Suprapubic skin (tissue), 3 donors: Measurements from ENCODE around the gene ZFYVE28.

ENCODE experiments used
- POLR2A ChIP-seq, 2 donors: fragments of 450-650 bp; IDR thresholded peaks; one replicate each; pipeline ENCODE4 v1.6.1; 2017; ENCODE audit warnings: antibody characterized with exemption in 2 of 2, mild to moderate bottlenecking in 2 of 2, moderate library complexity in 2 of 2
- TF ChIP-seq, protein P1 (sequence below), 2 donors: fragments of 200-600 bp in 1 of 2; fragments of 450-650 bp in 1 of 2; sonication (generic) in 1 of 2; IDR thresholded peaks; one replicate each; pipeline ENCODE4 v1.5.1; 2016 to 2019; ENCODE audit warnings: antibody characterized with exemption in 2 of 2, mild to moderate bottlenecking in 1 of 2, moderate library complexity in 1 of 2

DNA sequence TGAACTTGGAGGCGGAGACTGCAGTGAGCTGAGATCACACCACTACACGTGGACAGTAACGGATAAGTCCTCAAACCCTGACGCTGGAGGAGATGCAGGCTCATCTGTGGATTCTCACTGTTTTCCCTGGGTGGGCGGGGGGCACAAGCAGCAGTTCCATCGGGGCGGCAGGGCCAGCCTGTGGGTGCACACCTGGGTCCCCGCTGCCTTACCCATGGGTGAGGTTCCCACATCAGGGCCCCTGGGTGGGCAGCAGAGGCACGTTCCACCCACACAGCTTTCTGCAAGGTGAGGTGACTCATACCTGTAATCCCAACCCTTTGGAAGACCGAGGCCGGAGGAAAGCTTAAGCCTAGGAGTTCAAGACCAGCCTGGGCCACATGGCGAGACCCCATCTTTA, 100.0 kb downstream of the ZFYVE28 start:
- TF ChIP-seq, protein P1, sequence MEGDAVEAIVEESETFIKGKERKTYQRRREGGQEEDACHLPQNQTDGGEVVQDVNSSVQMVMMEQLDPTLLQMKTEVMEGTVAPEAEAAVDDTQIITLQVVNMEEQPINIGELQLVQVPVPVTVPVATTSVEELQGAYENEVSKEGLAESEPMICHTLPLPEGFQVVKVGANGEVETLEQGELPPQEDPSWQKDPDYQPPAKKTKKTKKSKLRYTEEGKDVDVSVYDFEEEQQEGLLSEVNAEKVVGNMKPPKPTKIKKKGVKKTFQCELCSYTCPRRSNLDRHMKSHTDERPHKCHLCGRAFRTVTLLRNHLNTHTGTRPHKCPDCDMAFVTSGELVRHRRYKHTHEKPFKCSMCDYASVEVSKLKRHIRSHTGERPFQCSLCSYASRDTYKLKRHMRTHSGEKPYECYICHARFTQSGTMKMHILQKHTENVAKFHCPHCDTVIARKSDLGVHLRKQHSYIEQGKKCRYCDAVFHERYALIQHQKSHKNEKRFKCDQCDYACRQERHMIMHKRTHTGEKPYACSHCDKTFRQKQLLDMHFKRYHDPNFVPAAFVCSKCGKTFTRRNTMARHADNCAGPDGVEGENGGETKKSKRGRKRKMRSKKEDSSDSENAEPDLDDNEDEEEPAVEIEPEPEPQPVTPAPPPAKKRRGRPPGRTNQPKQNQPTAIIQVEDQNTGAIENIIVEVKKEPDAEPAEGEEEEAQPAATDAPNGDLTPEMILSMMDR (IDR thresholded peaks at IDR 0.05), result no peak
- no peak for TF ChIP-seq POLR2A (IDR thresholded peaks at IDR 0.05)
